ENCODE data around the gene BTAF1.
A peak's percentile ranks its signal among the peaks of the same experiment; 100 is the strongest.
"Not testable (repeated sequence)": the region's sequence is repeated elsewhere in the genome, so short reads cannot be mapped to it uniquely, and the experiment has no call there.

BTAF1 gene

GRCh38 chr10:91923371-91924211, at the start of gene BTAF1:
Gene BTAF1, plus strand, starts transcription at chr10:91923770. Its CDS starts 307 bp downstream, at chr10:91924077.
- peak; percentile 93 for DNase-seq

- DNase-seq: no peak
Observed at GRCh38 chr10:91875156-91875555, 48.4 kb upstream of the BTAF1 start.

DNA sequence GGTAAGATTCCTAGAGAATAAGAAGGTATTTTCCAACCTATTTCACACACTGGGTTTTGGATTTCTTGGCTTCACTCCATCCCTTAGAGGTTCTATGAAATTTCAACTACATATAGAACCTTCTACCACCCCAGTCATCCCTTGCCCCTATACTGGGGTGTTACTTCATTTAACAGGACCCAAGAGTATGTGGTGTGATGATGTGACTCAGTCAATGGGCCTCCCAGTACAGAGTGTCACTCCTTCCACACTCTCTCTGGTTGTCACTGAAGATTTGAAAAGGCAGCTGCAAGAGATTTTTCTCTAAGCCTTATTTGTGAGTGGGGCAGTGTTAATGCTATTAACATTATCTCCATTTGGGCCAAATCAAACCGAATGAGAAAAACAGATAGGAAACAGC, 47.8 kb upstream of the BTAF1 start:
- no peak for DNase-seq

- DNase-seq: no peak
Observed at GRCh38 chr10:91879515-91880170, 43.9 kb upstream of the BTAF1 start.

DNA sequence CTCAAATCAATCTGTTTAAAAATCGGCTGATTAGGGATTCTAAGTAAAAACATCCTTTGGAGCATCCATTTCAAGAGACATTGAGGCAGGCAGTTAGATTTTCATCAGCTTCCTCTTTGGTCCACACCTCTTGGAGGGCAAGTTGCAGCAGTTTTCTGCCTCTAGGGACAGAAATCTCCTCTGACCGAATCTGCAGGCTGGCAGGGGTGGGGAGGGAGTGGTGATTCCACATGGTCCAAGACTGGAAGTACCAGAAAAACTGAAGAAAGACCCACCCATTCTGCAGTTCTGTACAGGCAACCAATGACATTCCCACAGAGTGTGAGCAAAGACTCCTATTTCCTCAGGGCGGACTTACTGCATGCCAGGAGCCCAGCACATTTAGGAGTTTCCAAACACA, 43.3 kb upstream of the BTAF1 start:
- DNase-seq: no peak

- DNase-seq: no peak
Observed at GRCh38 chr10:91883549-91884444, 39.8 kb upstream of the BTAF1 start.

- no peak for DNase-seq
Observed at GRCh38 chr10:91884536-91884935, 39.0 kb upstream of the BTAF1 start.

DNA sequence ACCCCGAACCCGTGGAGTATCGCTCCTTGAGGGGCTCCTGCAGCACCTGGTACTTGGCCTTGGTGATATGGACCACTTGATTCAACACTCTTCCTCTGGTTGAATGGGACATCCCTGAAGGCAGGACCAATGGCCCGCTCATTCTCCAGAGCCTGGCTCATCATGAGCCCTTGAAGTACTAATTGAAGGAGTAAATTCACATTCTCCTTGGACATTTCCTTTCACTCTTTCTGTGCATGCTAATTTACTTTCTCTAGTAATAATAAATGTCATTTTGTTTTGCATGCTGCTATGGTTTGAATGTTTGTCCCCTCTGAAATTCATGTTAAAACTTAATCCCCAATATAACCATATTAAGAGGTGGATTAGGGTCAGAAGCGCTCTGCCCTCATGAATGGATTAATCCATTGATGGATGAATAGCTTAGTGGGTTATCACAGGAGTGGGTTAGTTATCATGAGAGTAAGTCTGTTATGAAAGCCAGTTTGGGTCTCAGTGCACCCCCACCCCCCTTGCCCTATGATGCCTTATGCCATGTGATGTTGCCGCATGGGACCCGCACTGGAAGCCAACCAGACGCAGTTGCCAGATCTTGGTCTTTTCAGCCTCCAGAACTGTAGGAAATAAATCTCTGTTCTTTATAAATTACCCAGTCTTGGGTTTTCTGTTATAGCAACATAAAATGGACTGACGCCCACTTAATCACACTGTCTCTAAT, 38.0 kb upstream of the BTAF1 start:
- no peak for DNase-seq

- DNase-seq: no peak
Observed at GRCh38 chr10:91886954-91887271, 36.7 kb upstream of the BTAF1 start.

DNA sequence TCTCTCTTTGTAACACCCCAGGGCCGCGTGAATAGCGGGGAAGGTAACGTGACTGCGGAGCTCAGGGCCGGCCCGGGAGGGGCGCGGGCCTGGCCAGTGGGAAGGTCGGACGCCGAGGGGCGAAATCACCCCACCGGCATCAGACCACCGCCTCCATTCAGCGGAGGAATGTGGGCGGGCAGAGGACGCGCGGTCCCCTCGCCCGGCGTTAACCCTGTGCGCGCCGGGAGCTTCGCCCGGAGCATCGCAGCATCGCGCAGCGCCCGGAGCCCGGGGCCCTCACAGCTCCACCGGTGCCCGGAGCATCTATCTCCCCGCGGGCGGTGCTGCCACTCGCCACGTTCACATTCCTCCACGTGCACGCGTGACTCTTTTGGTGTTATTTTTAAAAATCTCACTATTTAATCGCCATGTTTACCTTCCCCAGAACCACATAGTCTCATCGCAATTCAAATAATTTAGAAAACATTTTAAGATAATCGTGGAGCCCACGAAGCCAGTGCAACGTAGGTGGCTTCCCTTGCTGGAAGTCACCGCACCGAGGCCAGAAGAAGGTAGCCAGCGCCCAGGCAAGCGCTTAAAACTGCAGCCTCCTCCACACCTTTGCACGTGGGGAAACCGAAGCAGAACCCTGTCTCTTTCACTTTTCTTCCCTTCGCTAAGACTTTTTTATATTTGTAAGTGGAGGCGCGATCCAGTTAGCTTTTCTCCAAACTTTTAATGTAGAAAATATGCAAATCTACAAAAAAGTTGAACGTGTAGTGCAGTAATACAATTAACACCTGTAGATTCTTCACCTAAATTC, 36.1 kb upstream of the BTAF1 start:
- DNase-seq: no peak

- no peak for DNase-seq
Observed at GRCh38 chr10:91891125-91892001, 32.2 kb upstream of the BTAF1 start.

DNA sequence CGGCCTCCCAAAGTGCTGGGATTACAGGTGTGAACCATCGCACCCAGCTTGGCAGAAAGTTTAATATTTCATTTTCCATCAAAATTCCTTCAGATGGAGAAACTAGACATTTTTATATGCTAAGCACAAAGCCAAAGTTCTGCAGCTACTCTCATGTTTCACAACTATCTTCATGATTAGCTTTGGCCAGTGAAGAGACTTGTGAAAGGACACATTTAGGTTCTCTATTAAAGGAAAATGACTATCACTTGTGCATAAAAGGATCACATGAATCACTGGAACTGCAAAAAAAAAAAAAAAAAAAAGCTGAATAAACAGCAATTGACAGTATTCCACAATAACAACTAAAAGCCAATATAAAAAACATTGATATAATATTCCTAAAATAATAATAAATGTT, 30.5 kb upstream of the BTAF1 start:
- no peak for DNase-seq

GRCh38 chr10:91894261-91894685, 29.3 kb upstream of the BTAF1 start:
- DNase-seq: not testable (repeated sequence)

- no peak for DNase-seq
Observed at GRCh38 chr10:91896212-91896756, 27.3 kb upstream of the BTAF1 start.

DNA sequence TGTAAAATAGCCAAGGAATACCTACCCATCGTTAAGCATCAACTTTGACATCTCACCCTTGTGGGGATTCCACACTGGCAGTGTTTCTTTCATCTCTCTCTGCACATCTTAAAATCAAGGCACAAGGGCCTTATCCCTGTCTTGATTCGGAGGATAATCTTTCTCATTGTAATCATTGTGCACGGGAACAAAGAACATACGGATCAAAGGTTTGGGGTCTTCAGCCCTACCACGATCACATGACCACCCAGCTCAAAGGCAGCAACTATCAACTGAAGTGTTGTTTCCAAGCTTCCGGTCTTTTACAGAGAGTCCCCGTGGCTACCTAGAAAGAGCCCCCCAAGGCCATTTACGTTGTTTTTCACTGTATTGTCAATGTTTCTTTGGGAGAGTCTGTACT, 26.1 kb upstream of the BTAF1 start:
- no peak for DNase-seq

DNA sequence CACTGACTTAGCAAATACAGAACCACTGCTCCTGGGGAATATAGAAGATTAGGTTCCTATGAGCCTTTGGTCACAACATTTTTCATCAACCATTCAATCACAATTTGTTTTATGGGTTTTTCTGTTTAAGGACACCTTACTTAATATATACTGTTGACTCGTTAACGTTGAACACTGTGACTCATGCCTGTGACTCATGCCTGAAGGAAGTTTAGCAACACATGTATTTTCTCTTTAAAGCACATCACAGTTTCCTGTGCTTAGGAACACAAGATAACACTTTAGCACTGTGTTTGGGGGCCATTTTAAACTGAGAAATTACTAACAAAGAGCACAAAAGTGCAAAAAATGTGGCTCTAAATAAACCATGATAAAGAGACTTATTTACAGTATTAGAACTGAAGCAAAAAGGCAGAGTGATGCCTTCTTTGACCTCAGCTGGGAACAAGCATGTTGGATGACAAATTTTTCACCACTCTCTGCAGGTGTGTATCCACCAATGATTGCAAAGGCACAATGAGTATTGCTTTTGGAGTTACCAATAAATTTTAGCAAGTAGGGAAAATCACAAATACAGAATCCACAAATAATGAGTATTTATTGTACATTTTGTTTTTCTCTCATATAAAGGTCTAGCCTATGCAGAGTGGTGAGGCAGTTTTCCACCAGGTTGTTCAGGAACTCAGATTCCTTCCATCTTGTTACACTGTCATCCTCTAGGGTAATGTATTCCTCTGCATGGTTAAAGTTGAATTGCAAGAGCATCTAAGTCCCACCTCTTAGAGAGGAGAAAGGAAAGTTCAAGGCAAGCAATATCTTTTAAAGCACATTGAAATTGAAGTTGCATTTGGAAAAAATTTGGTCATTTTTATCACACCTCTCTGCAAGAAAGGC, 21.5 kb upstream of the BTAF1 start:
- peak; percentile 61 for DNase-seq

DNA sequence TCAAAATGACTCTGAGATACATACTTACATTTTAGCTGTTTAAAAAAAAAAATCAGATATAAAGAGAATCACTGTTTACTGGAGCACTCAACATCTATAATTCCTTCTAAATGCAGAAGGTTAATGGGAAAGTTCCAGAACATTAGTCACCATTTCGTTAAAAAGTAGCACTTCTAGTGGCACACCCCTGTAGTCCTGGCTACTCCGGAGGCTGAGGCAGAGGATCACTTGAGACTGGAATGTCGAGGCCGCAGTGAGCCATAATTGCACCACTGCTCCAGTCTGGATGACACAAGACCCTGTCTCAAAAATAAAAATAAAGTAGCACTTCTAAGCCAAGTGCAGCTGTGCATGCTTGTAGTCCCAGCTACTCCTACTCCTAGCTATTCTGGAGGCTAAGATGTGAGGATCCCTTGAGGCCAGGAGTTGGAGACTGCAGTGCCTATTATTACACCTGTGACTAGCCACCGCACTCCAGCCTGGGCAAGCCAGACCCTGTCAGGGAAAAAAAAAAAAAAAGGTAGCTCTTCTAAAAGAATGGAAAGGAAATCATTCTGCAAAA, 16.5 kb upstream of the BTAF1 start:
- DNase-seq: no peak

DNA sequence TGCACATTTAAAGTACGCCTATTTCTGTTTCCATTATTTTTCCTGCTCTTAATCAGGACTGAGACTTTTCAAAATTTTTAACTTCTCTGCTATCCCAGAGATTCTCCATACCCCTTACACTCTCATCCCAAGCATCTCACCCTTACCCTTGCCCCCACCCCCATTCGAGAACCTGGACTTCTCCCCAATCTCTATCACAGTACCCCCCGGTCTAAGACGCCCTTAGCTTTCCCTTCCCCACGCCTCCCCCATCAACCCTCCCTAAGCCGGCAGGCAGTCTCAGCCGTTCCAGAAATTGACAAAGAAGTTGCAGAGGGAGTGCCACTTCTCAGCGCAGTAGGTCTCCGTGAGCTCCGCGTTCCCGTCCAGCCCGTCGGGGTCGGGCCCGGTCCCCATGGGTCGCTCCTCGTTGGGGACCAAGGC, 15.6 kb upstream of the BTAF1 start:
- DNase-seq: no peak
